Heart right ventricle (tissue), 16 donors: Measurements from ENCODE around the gene STX18. TPM values are rescaled to one million over a fixed set of nuclear protein-coding genes. Genes with fewer than 3 reads are reported as not detected.
"Not testable (repeated sequence)": the region's sequence is repeated elsewhere in the genome, so short reads cannot be mapped to it uniquely, and the experiment has no call there.

ENCODE experiments used
- ATAC-seq, 8 donors: fragments of 200-7000 bp; cut with Tn5 transposase; one replicate each; pipeline ENCODE4 v1.9.1; 2020; ENCODE audit warnings: mild to moderate bottlenecking in 8 of 8, moderate library complexity in 8 of 8, moderate number of reproducible peaks in 1 of 8
- DNase-seq, 2 donors: peaks; one replicate each; pipeline ENCODE4 v3.0.0-alpha.2; 2020
- H3K27ac ChIP-seq, 10 donors: fragments of 200-600 bp; sonication (generic) in 2 of 10; one replicate each; pipeline versions ENCODE4 v1.5.0 to v1.8.0; 2020 to 2022; ENCODE audit warnings: mild to moderate bottlenecking in 3 of 10
- H3K27me3 ChIP-seq, 7 donors: fragments of 200-600 bp; one replicate each; pipeline ENCODE4 v1.8.0; 2021 to 2022; ENCODE audit warnings: mild to moderate bottlenecking in 2 of 7
- H3K36me3 ChIP-seq, 9 donors: fragments of 200-600 bp; sonication (generic) in 1 of 9; one replicate each; pipeline versions ENCODE4 v1.5.0 to v1.8.0; 2020 to 2022; ENCODE audit warnings: mild to moderate bottlenecking in 2 of 9
- H3K4me1 ChIP-seq, 9 donors: fragments of 200-600 bp; sonication (generic) in 1 of 9; one replicate each; pipeline versions ENCODE4 v1.5.0 to v1.8.0; 2020 to 2022; ENCODE audit warnings: mild to moderate bottlenecking in 4 of 9
- H3K4me3 ChIP-seq, 10 donors: fragments of 200-600 bp; sonication (generic) in 2 of 10; one replicate each; pipeline versions ENCODE4 v1.5.0 to v1.8.0; 2020 to 2022; ENCODE audit warnings: mild to moderate bottlenecking in 7 of 10, moderate library complexity in 2 of 10
- H3K9me3 ChIP-seq, 11 donors: fragments of 200-600 bp in 10 of 11; sonication (generic) in 2 of 11; one replicate each; pipeline versions ENCODE4 v1.5.0 to v1.8.0; 2013 to 2022; ENCODE audit warnings: mild to moderate bottlenecking in 2 of 11, control low read depth in 1 of 11, moderate library complexity in 1 of 11
- WGBS, 2 donors: extraction: QIAGEN DNeasy Blood & Tissue Kit; methylation state at CpG; one replicate each; pipeline ENCODE4 v1.1.7; 2013; ENCODE audit warnings: inconsistent platforms in 1 of 2; 5-methylcytosine and 5-hydroxymethylcytosine counted together
- intact Hi-C, 10 donors: fragments of 100-400 bp; cut with DNase I; formaldehyde crosslinking; loops; one replicate each; pipeline versions ENCODE4 v1.11.1 to v1.14.2; 2022
- polyA plus RNA-seq, 2 donors: library from polyadenylated mRNA; stranded (reverse); fragments of 200-250 nt; gene quantifications; one replicate each; pipeline ENCODE4 v1.2.3, GENCODE V29; 2013
- total RNA-seq, 10 donors: library from RNA; stranded (reverse); fragmentation: NEBNext Ultra II Directional in 3 of 10; extraction: Animal tissue kit (Norgen Biotek cat#: 25700) in 3 of 10; gene quantifications; one replicate each; pipeline versions ENCODE4 v1.2.1 to v1.2.4, GENCODE V29; 2021 to 2023
- TF ChIP-seq, protein P1 (sequence below), 9 donors: fragments of 200-600 bp; sonication (generic) in 2 of 9; IDR thresholded peaks; one replicate each; pipeline versions ENCODE4 v1.5.0 to v1.8.0; 2021 to 2022; ENCODE audit warnings: antibody characterized with exemption in 9 of 9, mild to moderate bottlenecking in 5 of 9, moderate library complexity in 1 of 9
- donor health status: Arrhythmogenic right ventricular cardiomyopathy.
- donor health status: ischemic (EF 13 %, LVEDD 7.1; RV severe dilation, severe dysfunction).
- donor health status: healthy with polysubstance abuse.
- donor health status: DM: no; HTN: yes; CAD: no.
- donor health status: DM: no; HTN: no; CAD: no.
- donor health status: ischemic (EF 25% LVEDD 6.9; RV normal size, moderate dysfunction).
- donor health status: ischemic (EF 25% LVEDD 5.7; RV mildly dilated, moderate dysfunction).
- donor health status: healthy.
- donor health status: DM: yes; HTN: yes; CAD: no.
- donor health status: Ischemic cardiomyopathy.
- donor health status: ischemic (EF 35%, LVEDD 5.7; RV mildly dilated, moderate dysfunction).
- donor health status: nonischemic (EF 11% LVEDD 7.7; RV severe dilation, severe dysfunction).
- donor health status: DM: yes; HTN: yes; CAD: no.
- donor health status: PGD.
- donor health status: ischemic (EF 29% LVEDD 5.4; RV normal size, mild dysfunction).
- donor health status: nonischemic (EF 23%, LVEDD 6.1; RV moderate dilation, normal function).

The STX18 gene
- total and polyA plus RNA-seq, 12 donors = 13.5 to 24.5 (median 18.2) TPM

DNA sequence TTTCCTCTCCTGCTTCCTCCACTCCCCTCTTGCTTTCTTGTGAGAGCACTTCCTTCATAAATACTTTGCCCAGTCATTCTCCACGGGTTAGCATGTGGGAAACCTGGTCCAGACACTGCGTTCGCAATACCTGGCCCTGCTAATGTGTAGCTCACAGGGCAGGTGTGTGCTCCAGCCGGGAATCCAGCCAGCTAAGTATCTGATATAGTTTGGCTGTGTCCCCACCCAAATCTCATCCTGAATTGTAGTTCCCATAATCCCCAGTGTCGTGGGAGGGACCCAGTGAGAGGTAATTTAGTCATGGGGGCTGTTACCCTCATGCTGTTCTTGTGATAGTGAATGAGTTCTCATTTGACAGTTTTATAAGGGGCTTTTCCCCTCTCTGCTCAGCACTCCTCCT lies 32.2 kb upstream of the STX18 start:
- Histone ChIP-seq H3K36me3 (no peaks in the 10 kb centered on the region), H3K4me3 (no peak overlapping the region), H3K27ac (peak overlapping the region in 1 of 10 donors; percentile 41), H3K27me3 (peaks cover 0 to 3% (median 0%) of the 10 kb centered on the region in 7 donors), H3K4me1 (peaks cover 0 to 9% (median 0%) of the 10 kb centered on the region in 9 donors), H3K9me3 (peaks cover 0 to 7% (median 0%) of the 10 kb centered on the region in 11 donors)
- intact Hi-C loops = no loop called here
- TF ChIP-seq, protein P1, sequence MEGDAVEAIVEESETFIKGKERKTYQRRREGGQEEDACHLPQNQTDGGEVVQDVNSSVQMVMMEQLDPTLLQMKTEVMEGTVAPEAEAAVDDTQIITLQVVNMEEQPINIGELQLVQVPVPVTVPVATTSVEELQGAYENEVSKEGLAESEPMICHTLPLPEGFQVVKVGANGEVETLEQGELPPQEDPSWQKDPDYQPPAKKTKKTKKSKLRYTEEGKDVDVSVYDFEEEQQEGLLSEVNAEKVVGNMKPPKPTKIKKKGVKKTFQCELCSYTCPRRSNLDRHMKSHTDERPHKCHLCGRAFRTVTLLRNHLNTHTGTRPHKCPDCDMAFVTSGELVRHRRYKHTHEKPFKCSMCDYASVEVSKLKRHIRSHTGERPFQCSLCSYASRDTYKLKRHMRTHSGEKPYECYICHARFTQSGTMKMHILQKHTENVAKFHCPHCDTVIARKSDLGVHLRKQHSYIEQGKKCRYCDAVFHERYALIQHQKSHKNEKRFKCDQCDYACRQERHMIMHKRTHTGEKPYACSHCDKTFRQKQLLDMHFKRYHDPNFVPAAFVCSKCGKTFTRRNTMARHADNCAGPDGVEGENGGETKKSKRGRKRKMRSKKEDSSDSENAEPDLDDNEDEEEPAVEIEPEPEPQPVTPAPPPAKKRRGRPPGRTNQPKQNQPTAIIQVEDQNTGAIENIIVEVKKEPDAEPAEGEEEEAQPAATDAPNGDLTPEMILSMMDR (IDR thresholded peaks at IDR 0.05) = no peak
- no peak for DNase-seq
- ATAC-seq = no peak
- WGBS, 2 donors = 83 to 84% methylated on average over 5 of the region's 5 CpGs

DNA sequence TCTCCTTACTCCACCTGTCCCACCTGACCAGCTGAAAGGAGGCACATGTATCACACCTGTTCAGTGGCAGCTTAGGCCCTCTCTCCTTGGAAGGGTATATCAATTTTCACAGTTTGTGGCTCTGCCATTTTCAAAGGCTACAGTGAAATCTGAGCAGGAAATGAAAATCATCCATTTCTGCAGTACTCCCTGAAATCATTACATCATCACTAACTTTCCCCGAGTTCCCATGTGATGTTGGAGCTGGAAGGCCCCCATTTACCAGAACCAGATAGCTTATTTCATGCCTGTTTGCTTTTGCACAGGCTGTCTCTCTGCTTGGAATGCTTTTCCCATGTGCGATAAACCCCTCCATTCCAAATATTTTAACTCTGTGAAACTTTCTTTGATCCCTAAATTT lies 31.0 kb upstream of the STX18 start:
- WGBS, 2 donors = 42 to 75% methylated on average over 2 of the region's 2 CpGs
- intact Hi-C loops = no loop called here
- Histone ChIP-seq H3K27me3 (peaks cover 0 to 3% (median 0%) of the 10 kb centered on the region in 7 donors), H3K9me3 (peaks cover 0 to 7% (median 0%) of the 10 kb centered on the region in 11 donors), H3K4me3 (no peak overlapping the region), H3K27ac (no peak overlapping the region), H3K36me3 (no peaks in the 10 kb centered on the region), H3K4me1 (peaks cover 0 to 9% (median 0%) of the 10 kb centered on the region in 9 donors)
- TF ChIP-seq, protein P1 (IDR thresholded peaks at IDR 0.05) = no peak
- DNase-seq (no peak), ATAC-seq (no peak)

DNA sequence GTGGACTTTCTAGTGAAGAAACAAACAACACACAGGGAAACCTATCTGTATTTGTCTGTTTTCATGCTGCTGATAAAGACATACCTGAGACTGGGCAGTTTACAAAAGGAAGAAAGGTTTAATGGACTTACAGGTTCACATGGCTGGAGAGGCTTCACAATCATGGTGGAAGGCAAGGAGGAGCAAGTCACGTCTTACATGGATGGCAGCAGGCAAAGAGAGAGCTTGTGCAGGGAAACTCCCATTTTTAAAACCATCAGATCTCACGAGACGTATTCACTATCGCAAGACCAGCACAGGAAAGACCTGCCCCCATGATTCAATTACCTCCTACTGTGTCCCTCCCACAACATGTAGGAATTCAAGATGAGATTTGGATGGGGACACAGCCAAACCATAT lies 28.0 kb upstream of the STX18 start:
- intact Hi-C loops, H3K27me3 ChIP-seq, DNase-seq, H3K4me1 ChIP-seq, H3K9me3 ChIP-seq, H3K27ac ChIP-seq, H3K4me3 ChIP-seq, ATAC-seq, H3K36me3 ChIP-seq: not testable (repeated sequence)
- WGBS, 2 donors = 93 to 99% methylated on average over 4 of the region's 4 CpGs

GRCh38 chr4:4568806-4569427 lies 27.1 kb upstream of the STX18 start:
- intact Hi-C loops = no loop called here
- TF ChIP-seq, protein P1 (IDR thresholded peaks at IDR 0.05) = no peak
- no peak for ATAC-seq

GRCh38 chr4:4566359-4566758 lies 24.5 kb upstream of the STX18 start:
- H3K4me1 ChIP-seq, H3K9me3 ChIP-seq, ATAC-seq, DNase-seq, H3K27ac ChIP-seq, H3K27me3 ChIP-seq, intact Hi-C loops, H3K4me3 ChIP-seq: not testable (repeated sequence)
- peaks cover 0 to 13% (median 0%) of the 10 kb centered on the region in 9 donors for H3K36me3 ChIP-seq

More at GRCh38 chr4:4568806-4569427, 27.1 kb upstream of the STX18 start:
- 95 to 97% methylated on average over 3 of the region's 3 CpGs for WGBS, 2 donors
- Histone ChIP-seq H3K27ac (no peak overlapping the region), H3K4me3 (no peak overlapping the region), H3K9me3 (peaks cover 0 to 7% (median 0%) of the 10 kb centered on the region in 11 donors), H3K36me3 (peaks cover 0 to 13% (median 0%) of the 10 kb centered on the region in 9 donors), H3K4me1 (no peaks in the 10 kb centered on the region), H3K27me3 (no peaks in the 10 kb centered on the region)
- no peak for DNase-seq
